OCI-LY7 (cell line): ENCODE data around the gene METTL24. TPM values are rescaled to one million over a fixed set of nuclear protein-coding genes. Genes with fewer than 3 reads are reported as not detected.
A peak's percentile ranks its signal among the peaks of the same experiment; 100 is the strongest.
"Not testable (repeated sequence)": the region's sequence is repeated elsewhere in the genome, so short reads cannot be mapped to it uniquely, and the experiment has no call there.

Source experiments
- BruUV-seq: library from RNA; stranded (reverse); fragments of 400-500 nt; replicated peaks from 2 replicates; lab custom pipeline; 2021; lab: Mats Ljungman, UMichigan
- CTCF ChIA-PET: fragments of 300-600 bp; sonication (Branson Sonifier 250); formaldehyde crosslinking; loops from one replicate; lab custom pipeline; 2022; ENCODE audit warnings: antibody characterized with exemption; ENCODE audit not compliant: unreplicated experiment; lab: Charles Lee
- POLR2A ChIA-PET: fragments of 300-600 bp; sonication (Branson Sonifier 250); formaldehyde crosslinking; loops from one replicate; lab custom pipeline; 2022; ENCODE audit warnings: antibody characterized with exemption; lab: Charles Lee
- DNase-seq: peaks from one replicate; pipeline ENCODE4 v3.0.0-alpha.2; 2015; ENCODE audit warnings: low spot score
- H2AFZ ChIP-seq: fragments of 200-600 bp; sonication (generic), shearing (Covaris generic); 2 replicates; pipeline ENCODE4 v1.6.1; 2014; ENCODE audit warnings: mild to moderate bottlenecking, antibody characterized with exemption, low read length, moderate library complexity
- H3K27ac ChIP-seq: fragments of 200-600 bp; sonication (generic); 2 replicates; pipeline ENCODE4 v1.5.1; 2014; ENCODE audit warnings: mixed run types, low read depth, mild to moderate bottlenecking, moderate library complexity, low read length, inconsistent platforms; ENCODE audit not compliant: poor library complexity, severe bottlenecking
- H3K36me3 ChIP-seq: fragments of 200-600 bp; sonication (generic); 2 replicates; pipeline ENCODE4 v1.6.1; 2014; ENCODE audit warnings: mild to moderate bottlenecking, antibody characterized with exemption, low read length, moderate library complexity, mixed read lengths; ENCODE audit not compliant: insufficient read depth
- H3K4me1 ChIP-seq: fragments of 200-600 bp; sonication (generic); 2 replicates; pipeline ENCODE4 v1.5.1; 2014; ENCODE audit warnings: mild to moderate bottlenecking, low read length; ENCODE audit not compliant: insufficient read depth, poor library complexity, severe bottlenecking
- H3K4me2 ChIP-seq: fragments of 200-600 bp; sonication (generic); 2 replicates; pipeline ENCODE4 v1.6.1; 2014; ENCODE audit warnings: mild to moderate bottlenecking, low read length
- H3K4me3 ChIP-seq: fragments of 200-600 bp; sonication (generic); 2 replicates; pipeline ENCODE4 v1.5.1; 2014; ENCODE audit warnings: mild to moderate bottlenecking, low read depth, low read length; ENCODE audit not compliant: poor library complexity, severe bottlenecking
- H3K79me2 ChIP-seq: fragments of 200-600 bp; sonication (generic); 2 replicates; pipeline ENCODE4 v1.6.1; 2016; ENCODE audit warnings: low read depth, mild to moderate bottlenecking, low read length, moderate library complexity, mixed read lengths; ENCODE audit not compliant: insufficient read depth
- H3K9me2 ChIP-seq: fragments of 200-600 bp; sonication (generic); 2 replicates; pipeline ENCODE4 v1.6.1; 2016; ENCODE audit warnings: mild to moderate bottlenecking, low read length, mixed read lengths; ENCODE audit not compliant: insufficient read depth
- H3K9me3 ChIP-seq: fragments of 200-600 bp; sonication (generic); 2 replicates; pipeline ENCODE4 v1.6.1; 2014; ENCODE audit warnings: mild to moderate bottlenecking, mixed run types, low read length, mixed read lengths
- H4K20me1 ChIP-seq: fragments of 200-600 bp; sonication (generic); 2 replicates; pipeline ENCODE4 v1.6.1; 2014; ENCODE audit warnings: mild to moderate bottlenecking, antibody characterized with exemption, low read length, moderate library complexity, mixed read lengths; ENCODE audit not compliant: insufficient read depth
- CTCF ChIP-seq: fragments of 200-600 bp; sonication (generic); conservative IDR thresholded peaks from 2 replicates; pipeline ENCODE4 v1.5.1; 2014; ENCODE audit warnings: mild to moderate bottlenecking, antibody characterized with exemption, low read length, moderate library complexity, mixed read lengths
- EZH2phosphoT487 ChIP-seq: fragments of 200-600 bp; sonication (generic); IDR thresholded peaks from 2 replicates; pipeline ENCODE4 v1.6.1; 2018; ENCODE audit warnings: low read depth, borderline replicate concordance, mild to moderate bottlenecking, mixed run types, antibody characterized with exemption, low read length, moderate library complexity, mixed read lengths
- intact Hi-C: fragments of 100-400 bp; cut with micrococcal nuclease; formaldehyde crosslinking; loops from one replicate; pipeline ENCODE4 v1.10.0; 2022; ENCODE audit not compliant: unreplicated experiment
- total RNA-seq, 2 experiments: library from RNA; depleted of rRNA in 1 of 2; stranded (reverse); fragments of >200 nt in 1 of 2; shearing (Covaris generic) in 1 of 2; gene quantifications; 2 replicates each; pipeline ENCODE4 v1.2.3, GENCODE V29; 2014 to 2022

Gene METTL24
- total RNA-seq, 2 experiments from 2014 or later = not detected

DNA sequence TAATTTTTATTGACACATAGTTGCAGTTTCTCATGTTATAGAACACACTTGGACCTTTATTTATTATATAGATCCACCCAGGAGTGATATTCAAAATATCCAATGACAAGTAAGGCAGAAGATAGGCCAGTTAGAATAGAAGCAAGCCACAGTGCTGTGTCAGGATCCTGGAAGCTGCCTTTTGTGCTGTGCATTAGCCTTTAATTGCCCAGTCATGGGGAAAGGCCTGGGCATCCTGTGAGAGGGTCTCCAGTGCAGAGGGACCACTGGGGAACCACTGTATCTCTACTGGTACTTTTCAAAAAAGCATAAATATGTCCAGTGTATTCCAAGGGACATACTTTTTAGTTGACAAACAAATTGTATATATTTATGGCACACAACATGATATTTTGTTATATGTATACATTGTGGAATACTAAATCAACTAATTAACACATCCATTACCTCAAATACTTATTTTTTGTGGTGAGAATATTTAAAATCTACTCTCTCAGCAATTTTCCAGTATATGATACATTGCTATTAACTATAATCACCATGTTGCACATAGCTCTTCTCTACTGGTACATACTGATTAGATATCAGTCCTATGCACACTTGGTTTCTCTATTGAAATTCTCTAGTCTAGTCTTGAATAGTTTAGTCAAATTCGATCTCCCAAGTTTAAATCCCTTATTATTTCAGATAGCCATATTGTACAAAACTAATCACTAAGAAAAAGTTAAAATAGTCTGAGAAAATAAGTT is 118.4 kb downstream of the METTL24 start:
- no peak overlapping the region for H3K27ac ChIP-seq
- H3K36me3 ChIP-seq = peaks cover 5% of the 10 kb centered on the region; the same call in 1 of the 2 replicates
- no TSS peak for BruUV-seq
- no peak overlapping the region for H2AFZ ChIP-seq
- no peaks in the 10 kb centered on the region for H3K9me3 ChIP-seq
- H3K9me2 ChIP-seq = no peaks in the 10 kb centered on the region; the same call in 1 of the 2 replicates
- ChIA-PET CTCF (no interaction called here), POLR2A (interaction anchor here (0.7 to 1.4 kb wide), 4 partner anchors 27 to 196 kb away, joined by 3 to 7 read pairs (median 4); no protein-coding TSS in a partner anchor)
- H3K4me2 ChIP-seq = no peak overlapping the region
- H3K4me1 ChIP-seq = no peaks in the 10 kb centered on the region
- TF ChIP-seq CTCF = no peak
- no peak for TF ChIP-seq EZH2phosphoT487
- DNase-seq = no peak
- H3K4me3 ChIP-seq = no peak overlapping the region
- intact Hi-C loops = no loop called here
- H3K79me2 ChIP-seq = no peaks in the 10 kb centered on the region
- no peaks in the 10 kb centered on the region for H4K20me1 ChIP-seq

- H3K27ac ChIP-seq, intact Hi-C loops, BruUV-seq, H4K20me1 ChIP-seq, H3K9me3 ChIP-seq, H3K79me2 ChIP-seq, H3K4me2 ChIP-seq, H3K4me3 ChIP-seq, H2AFZ ChIP-seq, H3K9me2 ChIP-seq, DNase-seq, CTCF ChIA-PET: not testable (repeated sequence)
- peaks cover 11% of the 10 kb centered on the region; the same call in 1 of the 2 replicates for H3K36me3 ChIP-seq
- POLR2A ChIA-PET = interaction anchor here (1.1 to 1.6 kb wide), 2 partner anchors 30 to 56 kb away, joined by 3 to 6 read pairs; partner anchors contain the start of gene CDC40
- H3K4me1 ChIP-seq = peaks cover 12% of the 10 kb centered on the region
Measured at GRCh38 chr6:110236007-110236406, 122.1 kb downstream of the METTL24 start.

DNA sequence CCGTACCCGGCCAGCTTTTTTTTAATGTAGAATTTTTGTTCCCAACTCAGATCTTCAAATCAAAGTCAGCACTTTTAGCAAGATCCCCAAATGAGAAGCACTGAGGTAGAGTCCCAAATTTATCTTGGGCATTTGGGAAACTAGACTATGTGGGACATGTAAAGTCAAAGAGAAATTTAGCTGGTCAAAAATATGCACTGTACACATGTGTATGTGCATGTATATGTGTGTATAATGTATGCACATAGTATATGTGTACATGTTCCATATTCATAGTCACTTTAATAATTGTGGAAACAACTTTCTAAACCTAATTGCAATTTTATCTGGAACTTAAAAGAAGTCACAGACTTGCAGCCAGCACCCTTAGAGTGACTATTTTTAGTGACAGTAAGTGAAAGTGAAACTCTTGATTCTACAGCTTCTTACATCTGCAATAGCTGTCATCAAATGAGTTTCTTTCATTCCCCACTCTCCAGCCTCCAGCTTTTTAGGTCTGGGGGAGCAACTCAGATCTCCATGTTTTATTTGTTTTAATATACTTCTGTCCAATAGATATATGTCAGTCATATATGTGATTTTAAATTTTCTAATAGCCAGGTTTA is 124.3 kb downstream of the METTL24 start:
- Histone ChIP-seq H3K79me2 (no peaks in the 10 kb centered on the region), H2AFZ (no peak overlapping the region), H3K4me2 (peak overlapping the region; percentile 27), H3K9me2 (no peaks in the 10 kb centered on the region; the same call in 1 of the 2 replicates), H3K4me3 (no peak overlapping the region), H3K36me3 (peaks cover 23% of the 10 kb centered on the region), H4K20me1 (no peaks in the 10 kb centered on the region), H3K27ac (no peak overlapping the region), H3K9me3 (no peaks in the 10 kb centered on the region), H3K4me1 (peaks cover 12% of the 10 kb centered on the region)
- BruUV-seq = no TSS peak
- ChIA-PET CTCF (no interaction called here), POLR2A (interaction anchor here (2.0 kb wide), 1 partner anchor 11 kb away, joined by 7 read pairs; no protein-coding TSS in a partner anchor)
- TF ChIP-seq EZH2phosphoT487 = no peak
- TF ChIP-seq CTCF = no peak
- peak; percentile 70 for DNase-seq
- intact Hi-C loops = loop anchor here (2.0 kb wide), 1 partner anchor 53 kb away; the partner anchor contains the start of gene CDC40
